ENCODE results near the gene DNAJC5G. TPM values are rescaled to one million over a fixed set of nuclear protein-coding genes. Genes with fewer than 3 reads are reported as not detected.
A peak's percentile ranks its signal among the peaks of the same experiment; 100 is the strongest.

DNAJC5G gene
- polyA plus RNA-seq, 3 donors, result not detected

- no peak for DNase-seq
- H3K27ac ChIP-seq (ENCODE audit: low read depth in 1 of 2, low read length in 2 of 2), result no peak overlapping the region
- H3K9me3 ChIP-seq (replicated peaks in 1 of 2; ENCODE audit: control insufficient read depth in 1 of 2, insufficient read depth in 1 of 2, low read length in 2 of 2), result no peaks in the 10 kb centered on the region
- peak overlapping the region in 2 of 7 donors; percentile 38 to 46 for H3K27ac Mint-ChIP-seq
- no peaks in the 10 kb centered on the region for H3K36me3 Mint-ChIP-seq
- H3K4me3 Mint-ChIP-seq, result no peak overlapping the region
- intact Hi-C loops (cut with micrococcal nuclease), result no loop called here
- no peaks in the 10 kb centered on the region for H3K36me3 ChIP-seq (replicated peaks in 1 of 2; ENCODE audit: control insufficient read depth in 1 of 2, insufficient read depth in 2 of 2, low read length in 2 of 2)
- H3K27me3 Mint-ChIP-seq (ENCODE audit: low read depth in 3 of 3), result peaks cover 10 to 38% (median 22%) of the 10 kb centered on the region in 3 donors
- H3K9me3 Mint-ChIP-seq, result no peaks in the 10 kb centered on the region
- no peaks in the 10 kb centered on the region for H4K20me1 ChIP-seq (ENCODE audit: insufficient read depth, low read length)
- H3K4me1 Mint-ChIP-seq, result peaks cover 3% of the 10 kb centered on the region
- no peaks in the 10 kb centered on the region for H3K79me2 ChIP-seq (ENCODE audit: insufficient read depth, low read length)
- H2AFZ ChIP-seq (ENCODE audit: insufficient read depth, low read depth, low read length, poor library complexity, severe bottlenecking), result peak overlapping the region; percentile 51
- H3K4me2 ChIP-seq (replicated peaks; ENCODE audit: extremely low read depth, low read length, poor library complexity, severe bottlenecking), result no peak overlapping the region
- no peak for TF ChIP-seq CTCF (IDR thresholded peaks at IDR 0.05)
- no peak overlapping the region for H3K4me3 ChIP-seq (replicated peaks in 1 of 3; ENCODE audit: low read depth in 2 of 3, low read length in 3 of 3)
- no peaks in the 10 kb centered on the region for H3K4me1 ChIP-seq (ENCODE audit: control insufficient read depth in 1 of 2, insufficient read depth in 2 of 2, low read length in 2 of 2)
- peaks cover 0 to 4% of the 10 kb centered on the region in 2 donors for H3K27me3 ChIP-seq (ENCODE audit: control insufficient read depth in 2 of 2, insufficient read depth in 2 of 2, low read length in 2 of 2)
- no peak overlapping the region for H3K9ac ChIP-seq (ENCODE audit: insufficient read depth, low read length, poor library complexity, severe bottlenecking)
- 89% methylated on average over 7 of the region's 13 CpGs for WGBS (ENCODE audit: insufficient coverage)
Observed at GRCh38 chr2:27250652-27251379, 24.4 kb upstream of the DNAJC5G start.

DNA sequence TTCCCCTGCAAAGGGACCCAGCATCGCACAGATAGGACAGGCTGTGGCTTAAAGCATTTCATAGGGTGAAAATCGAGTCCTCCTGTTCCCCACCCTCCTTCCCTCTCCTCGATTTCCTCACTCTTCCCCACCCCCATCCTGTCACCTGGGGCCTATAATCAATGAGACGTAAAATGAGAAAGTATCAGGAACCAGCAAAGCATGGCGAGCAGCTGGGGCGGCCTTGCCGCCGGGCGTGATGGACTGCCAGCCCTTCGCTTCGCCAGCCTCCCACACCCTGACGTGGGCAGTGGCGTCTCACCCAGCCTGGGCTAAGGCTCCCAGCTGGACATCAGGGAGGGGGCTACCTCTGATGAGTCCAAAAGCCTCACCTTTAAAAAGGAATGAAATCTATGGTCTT is 23.5 kb upstream of the DNAJC5G start:
- no peak overlapping the region for H2AFZ ChIP-seq (ENCODE audit: insufficient read depth, low read depth, low read length, poor library complexity, severe bottlenecking)
- no peak overlapping the region for H3K27ac ChIP-seq (ENCODE audit: low read depth in 1 of 2, low read length in 2 of 2)
- H3K79me2 ChIP-seq (ENCODE audit: insufficient read depth, low read length), result no peaks in the 10 kb centered on the region
- no peak overlapping the region for H3K4me3 ChIP-seq (replicated peaks in 1 of 3; ENCODE audit: low read depth in 2 of 3, low read length in 3 of 3)
- H3K9ac ChIP-seq (ENCODE audit: insufficient read depth, low read length, poor library complexity, severe bottlenecking), result no peak overlapping the region
- H3K9me3 ChIP-seq (replicated peaks in 1 of 2; ENCODE audit: control insufficient read depth in 1 of 2, insufficient read depth in 1 of 2, low read length in 2 of 2), result no peaks in the 10 kb centered on the region
- intact Hi-C loops (cut with micrococcal nuclease), result no loop called here
- WGBS (ENCODE audit: insufficient coverage), result 89% methylated on average over 12 of the region's 13 CpGs
- TF ChIP-seq CTCF (IDR thresholded peaks at IDR 0.05), result no peak
- Mint-ChIP-seq H3K27me3 (ENCODE audit: low read depth in 3 of 3) (peaks cover 14 to 47% (median 26%) of the 10 kb centered on the region in 3 donors), H3K27ac (no peak overlapping the region), H3K4me1 (peaks cover 3% of the 10 kb centered on the region), H3K9me3 (no peaks in the 10 kb centered on the region), H3K36me3 (no peaks in the 10 kb centered on the region), H3K4me3 (no peak overlapping the region)
- H3K27me3 ChIP-seq (ENCODE audit: control insufficient read depth in 2 of 2, insufficient read depth in 2 of 2, low read length in 2 of 2), result peaks cover 0 to 4% of the 10 kb centered on the region in 2 donors
- no peaks in the 10 kb centered on the region for H3K4me1 ChIP-seq (ENCODE audit: control insufficient read depth in 1 of 2, insufficient read depth in 2 of 2, low read length in 2 of 2)
- no peak for DNase-seq
- H3K36me3 ChIP-seq (replicated peaks in 1 of 2; ENCODE audit: control insufficient read depth in 1 of 2, insufficient read depth in 2 of 2, low read length in 2 of 2), result no peaks in the 10 kb centered on the region
- H4K20me1 ChIP-seq (ENCODE audit: insufficient read depth, low read length), result no peaks in the 10 kb centered on the region
- no peak overlapping the region for H3K4me2 ChIP-seq (replicated peaks; ENCODE audit: extremely low read depth, low read length, poor library complexity, severe bottlenecking)

Data from CD14-positive monocyte (primary cell).